ENCODE data around the gene NFE2L2. TPM values are rescaled to one million over a fixed set of nuclear protein-coding genes. Genes with fewer than 3 reads are reported as not detected.

NFE2L2 gene
- total RNA-seq, 2 donors from 2014 or later = 45.1 to 55.4 TPM

- Histone ChIP-seq H3K27me3 (no peaks in the 10 kb centered on the region), H3K4me1 (peaks cover 81% of the 10 kb centered on the region), H3K4me3 (no peak overlapping the region), H3K27ac (no peak overlapping the region), H3K36me3 (replicated peaks in 1 of 2; ENCODE audit: insufficient read depth in 1 of 2, low read depth in 2 of 2) (no peaks in the 10 kb centered on the region), H3K9me3 (no peaks in the 10 kb centered on the region)
- no peak for ATAC-seq
- WGBS, 2 donors = 41 to 55% methylated on average over 3 of the region's 3 CpGs
- intact Hi-C loops (cut with DNase I) = no loop called here
- TF ChIP-seq CTCF (IDR thresholded peaks at IDR 0.05) (no peak), POLR2A (IDR thresholded peaks at IDR 0.05) (no peak)
- no peak for DNase-seq
Observed at GRCh38 chr2:177253704-177254103, 10.8 kb downstream of the NFE2L2 start.

DNA sequence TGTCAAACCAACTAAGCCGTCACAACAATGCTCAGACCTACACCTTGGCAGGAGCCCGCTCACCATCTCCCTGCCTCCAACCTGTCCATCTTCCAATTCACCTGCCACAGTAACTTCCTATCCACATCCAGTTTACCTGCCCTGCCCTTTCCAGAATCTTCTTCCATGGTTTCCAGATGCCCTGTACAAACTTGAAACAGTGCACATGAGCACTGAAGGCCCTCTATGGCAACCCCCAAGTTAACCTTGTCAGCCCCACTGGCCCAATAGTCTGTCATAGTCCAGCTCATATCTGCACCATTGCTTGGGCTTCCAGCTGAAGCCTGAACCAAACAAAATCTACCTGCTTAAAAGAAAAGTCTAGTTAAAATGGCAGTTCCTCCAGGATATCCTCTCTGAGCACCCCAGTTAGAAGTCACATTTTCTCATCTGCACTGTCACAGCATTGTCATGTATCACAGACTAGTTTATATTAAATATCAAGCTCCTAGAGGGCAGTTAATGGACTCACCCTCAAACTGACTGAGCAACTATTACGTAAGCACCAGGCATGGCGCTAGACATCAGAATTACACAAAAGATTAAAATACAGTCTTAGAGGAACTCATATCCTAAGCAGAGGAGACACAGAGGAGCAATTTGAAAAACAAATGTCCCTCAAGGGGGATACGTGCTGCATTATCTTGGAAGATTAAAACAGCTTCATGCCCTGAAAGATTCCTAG, 11.6 kb downstream of the NFE2L2 start:
- Histone ChIP-seq H3K27ac (peak overlapping the region in 2 of 4 donors; percentile 45 to 52), H3K4me3 (no peak overlapping the region), H3K36me3 (replicated peaks in 1 of 2; ENCODE audit: insufficient read depth in 1 of 2, low read depth in 2 of 2) (no peaks in the 10 kb centered on the region), H3K4me1 (peaks cover 85% of the 10 kb centered on the region), H3K27me3 (no peaks in the 10 kb centered on the region), H3K9me3 (no peaks in the 10 kb centered on the region)
- TF ChIP-seq CTCF (IDR thresholded peaks at IDR 0.05) = no peak
- no peak for TF ChIP-seq POLR2A (IDR thresholded peaks at IDR 0.05)
- no peak for ATAC-seq
- DNase-seq = no peak
- intact Hi-C loops (cut with DNase I) = no loop called here
- WGBS, 2 donors = 80 to 83% methylated on average over 5 of the region's 5 CpGs

- 91 to 94% methylated on average over 3 of the region's 3 CpGs for WGBS, 2 donors
- intact Hi-C loops (cut with DNase I) = no loop called here
- Histone ChIP-seq H3K4me1 (peaks cover 86% of the 10 kb centered on the region), H3K36me3 (replicated peaks in 1 of 2; ENCODE audit: insufficient read depth in 1 of 2, low read depth in 2 of 2) (no peaks in the 10 kb centered on the region), H3K9me3 (no peaks in the 10 kb centered on the region), H3K4me3 (no peak overlapping the region), H3K27me3 (no peaks in the 10 kb centered on the region), H3K27ac (peak overlapping the region in 1 of 4 donors; percentile 45)
- ATAC-seq (no peak), DNase-seq (no peak)
- no peak for TF ChIP-seq POLR2A (IDR thresholded peaks at IDR 0.05)
- no peak for TF ChIP-seq CTCF (IDR thresholded peaks at IDR 0.05)
Observed at GRCh38 chr2:177251165-177251542, 13.4 kb downstream of the NFE2L2 start.

DNA sequence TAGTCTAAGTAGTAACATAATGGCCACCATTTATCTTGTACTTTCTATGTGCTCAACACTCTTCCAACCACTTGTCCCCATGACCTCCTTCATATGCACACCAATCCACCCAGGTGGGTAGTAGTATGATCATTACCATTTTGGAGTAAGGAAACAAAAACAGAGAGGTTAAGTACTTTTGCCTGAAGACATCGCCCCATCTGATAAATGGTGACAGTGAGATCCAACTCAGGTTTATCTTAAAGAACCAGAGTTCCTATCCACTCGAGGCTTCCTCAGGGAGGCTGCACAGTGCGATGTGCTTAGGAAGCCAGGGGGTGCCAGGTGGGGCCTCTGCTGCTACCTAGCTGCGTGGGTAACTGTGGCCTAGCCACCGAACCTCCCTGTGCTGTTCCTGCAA, 14.1 kb downstream of the NFE2L2 start:
- no peaks in the 10 kb centered on the region for H3K9me3 ChIP-seq
- intact Hi-C loops (cut with DNase I) = no loop called here
- no peak for TF ChIP-seq CTCF (IDR thresholded peaks at IDR 0.05)
- no peak for TF ChIP-seq POLR2A (IDR thresholded peaks at IDR 0.05)
- no peaks in the 10 kb centered on the region for H3K36me3 ChIP-seq (replicated peaks in 1 of 2; ENCODE audit: insufficient read depth in 1 of 2, low read depth in 2 of 2)
- peaks cover 86% of the 10 kb centered on the region for H3K4me1 ChIP-seq
- no peaks in the 10 kb centered on the region for H3K27me3 ChIP-seq
- H3K27ac ChIP-seq = no peak overlapping the region
- H3K4me3 ChIP-seq = no peak overlapping the region
- DNase-seq (no peak), ATAC-seq (no peak)
- 74 to 80% methylated on average over 4 to 5 of the region's 5 CpGs for WGBS, 2 donors

- intact Hi-C loops (cut with DNase I) = no loop called here
- H3K36me3 ChIP-seq (replicated peaks in 1 of 2; ENCODE audit: insufficient read depth in 1 of 2, low read depth in 2 of 2) = no peaks in the 10 kb centered on the region
- H3K27ac ChIP-seq = no peak overlapping the region
- H3K4me3 ChIP-seq = no peak overlapping the region
- peaks cover 83% of the 10 kb centered on the region for H3K4me1 ChIP-seq
- no peak for TF ChIP-seq POLR2A (IDR thresholded peaks at IDR 0.05)
- no peak for TF ChIP-seq CTCF (IDR thresholded peaks at IDR 0.05)
- H3K9me3 ChIP-seq = no peaks in the 10 kb centered on the region
- DNase-seq = no peak
- WGBS, 2 donors = 91 to 96% methylated on average over 7 of the region's 7 CpGs
- H3K27me3 ChIP-seq = no peaks in the 10 kb centered on the region
- ATAC-seq = no peak
Observed at GRCh38 chr2:177249038-177249437, 15.5 kb downstream of the NFE2L2 start.
